CD4-positive, alpha-beta T cell (primary cell): ENCODE data around the gene UNC13C. TPM values are rescaled to one million over a fixed set of nuclear protein-coding genes. Genes with fewer than 3 reads are reported as not detected.

Experiments
- ATAC-seq: fragments of 200-7000 bp; cut with Tn5 transposase; one replicate; pipeline ENCODE4 v1.10.0; 2022; ENCODE audit warnings: mild to moderate bottlenecking; ENCODE audit not compliant: poor library complexity
- CTCF ChIA-PET: fragments of 350-600 bp; sonication (Branson Sonifier 250); formaldehyde crosslinking; loops from one replicate; lab custom pipeline; 2021; ENCODE audit warnings: antibody characterized with exemption, inconsistent platforms; lab: Charles Lee
- POLR2A ChIA-PET: fragments of 350-600 bp; sonication (Branson Sonifier 250); formaldehyde crosslinking; loops from one replicate; lab custom pipeline; 2021; ENCODE audit warnings: antibody characterized with exemption, inconsistent platforms; lab: Charles Lee
- DNase-seq, 14 experiments: peaks; one replicate each; pipeline ENCODE4 v3.0.0-alpha.2; 2013 to 2020; ENCODE audit warnings: mixed read lengths in 2 of 14
- H3K27ac ChIP-seq, 2 donors: one replicate each; pipeline versions ENCODE4 v1.5.1 to v1.7.0; 2013; ENCODE audit warnings: low read length in 2 of 2, low read depth in 1 of 2, mild to moderate bottlenecking in 1 of 2
- H3K27me3 ChIP-seq, 2 experiments: 1 replicate in 1 of 2; 2 replicates in 1 of 2; pipeline versions ENCODE4 v1.6.1 to v1.7.0; 2013; ENCODE audit warnings: low read length in 2 of 2, control low read depth in 1 of 2, mild to moderate bottlenecking in 1 of 2, moderate library complexity in 1 of 2; ENCODE audit not compliant: insufficient read depth in 2 of 2, control insufficient read depth in 1 of 2
- H3K36me3 ChIP-seq: one replicate; pipeline ENCODE4 v1.6.1; 2013; ENCODE audit warnings: low read length, control low read depth; ENCODE audit not compliant: insufficient read depth
- H3K4me1 ChIP-seq: one replicate; pipeline ENCODE4 v1.6.1; 2013; ENCODE audit warnings: low read length, control low read depth; ENCODE audit not compliant: insufficient read depth
- H3K4me3 ChIP-seq: one replicate; pipeline ENCODE4 v1.5.1; 2013; ENCODE audit warnings: mild to moderate bottlenecking, low read length, moderate library complexity
- H3K9me3 ChIP-seq, 2 experiments: 1 replicate in 1 of 2; 2 replicates in 1 of 2; pipeline versions ENCODE4 v1.6.1 to v1.7.0; 2013; ENCODE audit warnings: low read length in 2 of 2, mild to moderate bottlenecking in 2 of 2, control low read depth in 1 of 2, moderate library complexity in 1 of 2; ENCODE audit not compliant: control insufficient read depth in 1 of 2, insufficient read depth in 1 of 2
- H3K27ac Mint-ChIP-seq: one replicate; pipeline ENCODE4 v1.8.0; 2020; ENCODE audit warnings: mixed read lengths
- H3K27me3 Mint-ChIP-seq: one replicate; pipeline ENCODE4 v1.8.0; 2021; ENCODE audit warnings: mixed read lengths
- H3K36me3 Mint-ChIP-seq: one replicate; pipeline ENCODE4 v1.8.0; 2021; ENCODE audit warnings: low read depth, mixed read lengths
- H3K4me1 Mint-ChIP-seq: one replicate; pipeline ENCODE4 v1.8.0; 2021; ENCODE audit warnings: low read depth, mixed read lengths
- H3K4me3 Mint-ChIP-seq: one replicate; pipeline ENCODE4 v1.8.0; 2020; ENCODE audit warnings: mild to moderate bottlenecking, mixed read lengths
- H3K9me3 Mint-ChIP-seq: one replicate; pipeline ENCODE4 v1.8.0; 2020; ENCODE audit warnings: mixed read lengths
- CTCF ChIP-seq: fragments of 200-600 bp; IDR thresholded peaks from one replicate; pipeline ENCODE4 v1.8.0; 2022; ENCODE audit warnings: antibody characterized with exemption, mild to moderate bottlenecking
- intact Hi-C, 2 experiments: fragments of 100-400 bp; cut with DNase I in 1 of 2; cut with micrococcal nuclease in 1 of 2; formaldehyde crosslinking; loops; one replicate each; pipeline versions ENCODE4 v1.15.1 to v1.9.0; 2023 to 2025; cut with DNase I, micrococcal nuclease
- total RNA-seq, 174 experiments: library from RNA in 2 of 174; stranded (reverse) in 2 of 174; gene quantifications; one replicate each; pipeline ENCODE4 v1.2.3 and lab custom pipeline; 2021 to 2026

UNC13C gene
- total RNA-seq, 2 experiments from 2014 or later = not detected

GRCh38 chr15:54280726-54281125, 302.5 kb downstream of the UNC13C start:
- H3K27ac ChIP-seq = no peak overlapping the region
- no peak overlapping the region for H3K4me3 ChIP-seq
- Mint-ChIP-seq H3K9me3 (no peaks in the 10 kb centered on the region), H3K27ac (no peak overlapping the region), H3K4me1 (no peaks in the 10 kb centered on the region), H3K36me3 (no peaks in the 10 kb centered on the region), H3K4me3 (no peak overlapping the region), H3K27me3 (no peaks in the 10 kb centered on the region)
- no peaks in the 10 kb centered on the region for H3K4me1 ChIP-seq
- H3K27me3 ChIP-seq = no peaks in the 10 kb centered on the region
- CTCF ChIA-PET = no interaction called here
- peaks cover 0 to 3% of the 10 kb centered on the region in 2 experiments for H3K9me3 ChIP-seq
- no peak for TF ChIP-seq CTCF
- intact Hi-C loops = no loop called here
- ATAC-seq (no peak), DNase-seq (no peak)
- POLR2A ChIA-PET = no interaction called here
- no peaks in the 10 kb centered on the region for H3K36me3 ChIP-seq

GRCh38 chr15:54282228-54282836, 304.1 kb downstream of the UNC13C start:
- Histone ChIP-seq H3K9me3 (peaks cover 0 to 3% of the 10 kb centered on the region in 2 experiments), H3K4me3 (no peak overlapping the region), H3K4me1 (no peaks in the 10 kb centered on the region), H3K27ac (no peak overlapping the region), H3K27me3 (no peaks in the 10 kb centered on the region), H3K36me3 (no peaks in the 10 kb centered on the region)
- Mint-ChIP-seq H3K4me3 (no peak overlapping the region), H3K27ac (no peak overlapping the region), H3K9me3 (no peaks in the 10 kb centered on the region), H3K4me1 (no peaks in the 10 kb centered on the region), H3K27me3 (no peaks in the 10 kb centered on the region), H3K36me3 (no peaks in the 10 kb centered on the region)
- CTCF ChIA-PET = no interaction called here
- no peak for TF ChIP-seq CTCF
- ATAC-seq = no peak
- POLR2A ChIA-PET = no interaction called here
- intact Hi-C loops = no loop called here
- no peak for DNase-seq

- no peaks in the 10 kb centered on the region for H3K27me3 Mint-ChIP-seq
- CTCF ChIA-PET = no interaction called here
- DNase-seq = no peak
- POLR2A ChIA-PET = no interaction called here
- H3K9me3 Mint-ChIP-seq = no peaks in the 10 kb centered on the region
- no peaks in the 10 kb centered on the region for H3K4me1 Mint-ChIP-seq
- no peaks in the 10 kb centered on the region for H3K27me3 ChIP-seq
- H3K27ac Mint-ChIP-seq = no peak overlapping the region
- no peaks in the 10 kb centered on the region for H3K9me3 ChIP-seq
- ATAC-seq = no peak
- H3K4me1 ChIP-seq = no peaks in the 10 kb centered on the region
- intact Hi-C loops = no loop called here
- no peak overlapping the region for H3K4me3 ChIP-seq
- no peaks in the 10 kb centered on the region for H3K36me3 Mint-ChIP-seq
- no peak for TF ChIP-seq CTCF
- no peak overlapping the region for H3K27ac ChIP-seq
- H3K4me3 Mint-ChIP-seq = no peak overlapping the region
- no peaks in the 10 kb centered on the region for H3K36me3 ChIP-seq
Measured at GRCh38 chr15:54288049-54288448, 309.8 kb downstream of the UNC13C start.
